Transverse colon (tissue), 4 donors: ENCODE results near the gene KCNJ14. TPM values are rescaled to one million over a fixed set of nuclear protein-coding genes. Genes with fewer than 3 reads are reported as not detected.

Experiments used
- DNase-seq: peaks from one replicate; pipeline ENCODE4 v3.0.0-alpha.2; 2019
- H3K27ac ChIP-seq, 4 donors: fragments of 200-600 bp; sonication (generic); 2 replicates each; pipeline ENCODE4 v1.5.1; 2016 to 2018; ENCODE audit warnings: inconsistent platforms in 4 of 4
- H3K27me3 ChIP-seq: fragments of 200-600 bp; sonication (generic); 2 replicates; pipeline ENCODE4 v1.5.1; 2017; ENCODE audit warnings: inconsistent platforms
- H3K36me3 ChIP-seq, 4 donors: fragments of 200-600 bp; sonication (generic); 2 replicates each; pipeline ENCODE4 v1.5.1; 2017 to 2019; ENCODE audit warnings: inconsistent platforms in 4 of 4
- H3K4me1 ChIP-seq, 4 donors: fragments of 200-600 bp; sonication (generic); 2 replicates each; pipeline ENCODE4 v1.5.1; 2017 to 2020; ENCODE audit warnings: inconsistent platforms in 4 of 4
- H3K4me3 ChIP-seq, 4 donors: fragments of 200-600 bp; sonication (generic); 1 replicate in 1 of 4; 2 replicates in 3 of 4; pipeline versions ENCODE4 v1.5.1 to v1.6.1; 2017 to 2019; ENCODE audit warnings: inconsistent platforms in 4 of 4
- H3K9me3 ChIP-seq, 2 donors: fragments of 200-600 bp; sonication (generic); 2 replicates each; pipeline ENCODE4 v1.5.1; 2017 to 2019; ENCODE audit warnings: inconsistent platforms in 2 of 2
- EP300 ChIP-seq: sonication (generic); formaldehyde crosslinking; IDR thresholded peaks from one replicate; pipeline ENCODE4 v1.6.1; 2017; ENCODE audit warnings: antibody characterized with exemption, low read depth
- POLR2A ChIP-seq: fragments of 450-650 bp; IDR thresholded peaks from one replicate; pipeline ENCODE4 v1.6.1; 2016; ENCODE audit warnings: antibody characterized with exemption, mild to moderate bottlenecking, moderate library complexity
- POLR2AphosphoS5 ChIP-seq, 3 donors: sonication (generic); formaldehyde crosslinking; IDR thresholded peaks; one replicate each; pipeline ENCODE4 v1.6.1; 2016; ENCODE audit warnings: antibody characterized with exemption in 3 of 3
- WGBS, 2 donors: methylation state at CpG; one replicate each; pipeline ENCODE4 v1.1.5; 2018; ENCODE audit warnings: low coverage in 1 of 2; 5-methylcytosine and 5-hydroxymethylcytosine counted together
- in situ Hi-C, 4 donors: fragments of 200-750 bp; cut with MboI; loops; one replicate each; pipeline versions ENCODE4 v1.15.0 to v1.15.1; 2017; ENCODE audit warnings: low sequenced_read_pairs in 3 of 4, low pct_ligation_motif_present in 1 of 4, low pct_unique_long_range_greater_than_20kb in 1 of 4
- intact Hi-C: fragments of 100-400 bp; cut with DNase I; formaldehyde crosslinking; loops from one replicate; pipeline ENCODE4 v1.15.1; 2023; ENCODE audit warnings: low total_unique reads
- total RNA-seq, 4 donors: library from RNA; depleted of rRNA; stranded (reverse); fragments of >200 nt; gene quantifications; one replicate each; pipeline ENCODE4 v1.1.0, GENCODE V29; 2016
- TF ChIP-seq, protein P1 (sequence below), 5 experiments: fragments of 200-600 bp in 3 of 5; fragments of 450-650 bp in 2 of 5; sonication (generic) in 3 of 5; IDR thresholded peaks; 1 replicate in 2 of 5; 2 replicates in 3 of 5; pipeline ENCODE4 v1.5.1; 2016 to 2017; ENCODE audit warnings: antibody characterized with exemption in 5 of 5, inconsistent platforms in 3 of 5, mild to moderate bottlenecking in 2 of 5, moderate library complexity in 1 of 5

Gene KCNJ14
- total RNA-seq, 4 donors from 2014 or later = 0.41 to 0.64 TPM; not detected in 2

DNA sequence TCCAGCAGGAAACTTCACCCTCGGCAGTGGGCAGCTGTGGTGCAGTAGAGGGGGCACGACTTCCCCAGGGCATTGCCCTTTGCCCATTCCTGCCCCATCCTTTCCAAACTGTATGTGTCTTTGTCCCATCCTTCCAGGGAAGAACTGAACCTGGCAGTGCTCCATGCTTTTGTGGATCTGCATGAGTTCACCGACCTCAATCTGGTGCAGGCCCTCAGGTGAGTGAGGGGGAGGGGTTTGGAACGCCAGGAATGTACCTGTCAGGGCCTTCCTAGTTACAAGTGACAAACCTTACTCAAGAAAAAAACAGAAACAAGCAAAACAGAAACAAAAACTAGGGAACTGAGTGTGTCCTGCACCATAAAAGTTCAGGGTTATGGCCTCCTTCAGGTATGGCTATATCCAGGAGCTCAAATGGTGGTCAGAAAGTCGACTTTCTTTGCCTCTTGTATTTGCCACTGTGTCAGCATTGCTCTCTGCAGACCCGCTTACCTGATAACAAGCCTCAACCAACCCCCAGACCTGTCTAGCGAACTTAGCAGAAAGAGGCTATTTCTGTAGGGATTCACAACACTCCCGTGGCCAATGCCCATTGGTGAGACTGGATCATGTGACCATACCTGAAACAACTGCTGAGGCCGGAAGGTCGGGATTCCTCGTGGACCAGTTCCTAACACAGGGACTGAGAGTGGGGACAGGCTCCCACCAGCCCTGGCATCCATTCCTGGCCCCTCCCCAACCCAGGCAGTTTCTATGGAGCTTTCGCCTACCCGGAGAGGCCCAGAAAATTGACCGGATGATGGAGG lies 18.0 kb downstream of the KCNJ14 start:
- Histone ChIP-seq H3K27ac (no peak overlapping the region), H3K36me3 (peaks cover 0 to 64% (median 29%) of the 10 kb centered on the region in 4 donors), H3K4me1 (peaks cover 9 to 16% (median 12%) of the 10 kb centered on the region in 4 donors), H3K9me3 (no peaks in the 10 kb centered on the region), H3K4me3 (no peak overlapping the region), H3K27me3 (no peaks in the 10 kb centered on the region)
- in situ Hi-C loops = no loop called here
- 90% methylated on average over 14 of the region's 14 CpGs; no CpG with 5 or more reads in 1 of the 2 donors for WGBS, 2 donors
- TF ChIP-seq EP300 (no peak), POLR2A (no peak), POLR2AphosphoS5 (IDR thresholded peaks at IDR 0.05) (no peak)
- TF ChIP-seq, protein P1, sequence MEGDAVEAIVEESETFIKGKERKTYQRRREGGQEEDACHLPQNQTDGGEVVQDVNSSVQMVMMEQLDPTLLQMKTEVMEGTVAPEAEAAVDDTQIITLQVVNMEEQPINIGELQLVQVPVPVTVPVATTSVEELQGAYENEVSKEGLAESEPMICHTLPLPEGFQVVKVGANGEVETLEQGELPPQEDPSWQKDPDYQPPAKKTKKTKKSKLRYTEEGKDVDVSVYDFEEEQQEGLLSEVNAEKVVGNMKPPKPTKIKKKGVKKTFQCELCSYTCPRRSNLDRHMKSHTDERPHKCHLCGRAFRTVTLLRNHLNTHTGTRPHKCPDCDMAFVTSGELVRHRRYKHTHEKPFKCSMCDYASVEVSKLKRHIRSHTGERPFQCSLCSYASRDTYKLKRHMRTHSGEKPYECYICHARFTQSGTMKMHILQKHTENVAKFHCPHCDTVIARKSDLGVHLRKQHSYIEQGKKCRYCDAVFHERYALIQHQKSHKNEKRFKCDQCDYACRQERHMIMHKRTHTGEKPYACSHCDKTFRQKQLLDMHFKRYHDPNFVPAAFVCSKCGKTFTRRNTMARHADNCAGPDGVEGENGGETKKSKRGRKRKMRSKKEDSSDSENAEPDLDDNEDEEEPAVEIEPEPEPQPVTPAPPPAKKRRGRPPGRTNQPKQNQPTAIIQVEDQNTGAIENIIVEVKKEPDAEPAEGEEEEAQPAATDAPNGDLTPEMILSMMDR (IDR thresholded peaks at IDR 0.05) = no peak
- intact Hi-C loops = no loop called here
- no peak for DNase-seq

DNA sequence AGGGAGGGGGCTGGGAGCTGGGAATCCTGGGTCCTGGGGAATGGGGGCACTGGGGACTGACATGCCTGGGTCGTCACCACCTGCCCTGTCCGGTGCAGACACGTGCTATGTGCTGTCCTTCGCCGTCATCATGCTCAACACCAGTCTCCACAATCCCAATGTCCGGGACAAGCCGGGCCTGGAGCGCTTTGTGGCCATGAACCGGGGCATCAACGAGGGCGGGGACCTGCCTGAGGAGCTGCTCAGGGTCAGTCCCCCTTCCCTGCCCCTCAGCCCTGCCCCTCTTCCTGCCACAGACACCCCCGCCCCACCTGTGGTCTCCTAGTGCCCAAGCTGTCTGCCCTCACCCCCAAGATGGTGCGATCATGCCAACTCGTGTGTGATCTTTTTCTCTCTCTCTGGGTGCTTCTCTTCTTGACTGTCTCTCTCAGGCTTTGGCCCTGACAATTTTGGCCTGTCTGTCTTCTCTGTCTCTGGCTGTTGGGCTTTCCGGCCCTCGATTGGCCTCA lies 18.8 kb downstream of the KCNJ14 start:
- in situ Hi-C loops (no loop called here), intact Hi-C loops (no loop called here)
- Histone ChIP-seq H3K4me1 (peaks cover 9 to 13% (median 11%) of the 10 kb centered on the region in 4 donors), H3K4me3 (no peak overlapping the region), H3K9me3 (no peaks in the 10 kb centered on the region), H3K36me3 (peaks cover 0 to 64% (median 29%) of the 10 kb centered on the region in 4 donors), H3K27ac (no peak overlapping the region), H3K27me3 (no peaks in the 10 kb centered on the region)
- 91 to 100% methylated on average over 2 to 16 of the region's 16 CpGs for WGBS, 2 donors
- no peak for DNase-seq
- TF ChIP-seq POLR2A = no peak
- no peak for TF ChIP-seq POLR2AphosphoS5 (IDR thresholded peaks at IDR 0.05)
- no peak for TF ChIP-seq EP300
- TF ChIP-seq, protein P1 (IDR thresholded peaks at IDR 0.05) = no peak

GRCh38 chr19:48475369-48476068 lies 20.1 kb downstream of the KCNJ14 start:
- 85% methylated on average over 17 of the region's 17 CpGs; no CpG with 5 or more reads in 1 of the 2 donors for WGBS, 2 donors
- in situ Hi-C loops = no loop called here

More at GRCh38 chr19:48475369-48476068, 20.1 kb downstream of the KCNJ14 start:
- peaks cover 0 to 63% (median 28%) of the 10 kb centered on the region in 4 donors for H3K36me3 ChIP-seq
- no peak overlapping the region for H3K4me3 ChIP-seq
- H3K27ac ChIP-seq = no peak overlapping the region
- no peak for DNase-seq
- H3K4me1 ChIP-seq = peaks cover 2 to 13% (median 6%) of the 10 kb centered on the region in 4 donors
- TF ChIP-seq POLR2AphosphoS5 (IDR thresholded peaks at IDR 0.05) = no peak
- no peak for TF ChIP-seq POLR2A
- TF ChIP-seq, protein P1 (IDR thresholded peaks at IDR 0.05) = no peak
- TF ChIP-seq EP300 = no peak
- H3K27me3 ChIP-seq = no peaks in the 10 kb centered on the region
- no peaks in the 10 kb centered on the region for H3K9me3 ChIP-seq
- intact Hi-C loops = no loop called here
